ENCODE data around the gene GLB1L3.

GLB1L3 gene

GRCh38 chr11:134287561-134287960 is 11.4 kb downstream of the GLB1L3 start:
- DNase-seq (ENCODE audit: low read depth), result no peak
- no peak for TF ChIP-seq CTCF (conservative IDR thresholded peaks at IDR 0.05; ENCODE audit: low read depth, low read length)
- H3K4me3 ChIP-seq (ENCODE audit: low read depth, low read length), result no peak overlapping the region

GRCh38 chr11:134288486-134288885 is 12.3 kb downstream of the GLB1L3 start:
- no peak for TF ChIP-seq CTCF (conservative IDR thresholded peaks at IDR 0.05; ENCODE audit: low read depth, low read length)
- no peak overlapping the region for H3K4me3 ChIP-seq (ENCODE audit: low read depth, low read length)
- no peak for DNase-seq (ENCODE audit: low read depth)

GRCh38 chr11:134289167-134289566 is 13.0 kb downstream of the GLB1L3 start:
- DNase-seq (ENCODE audit: low read depth), result no peak
- no peak for TF ChIP-seq CTCF (conservative IDR thresholded peaks at IDR 0.05; ENCODE audit: low read depth, low read length)
- H3K4me3 ChIP-seq (ENCODE audit: low read depth, low read length), result no peak overlapping the region

GRCh38 chr11:134289789-134290188 is 13.6 kb downstream of the GLB1L3 start:
- no peak for DNase-seq (ENCODE audit: low read depth)
- TF ChIP-seq CTCF (conservative IDR thresholded peaks at IDR 0.05; ENCODE audit: low read depth, low read length), result no peak
- H3K4me3 ChIP-seq (ENCODE audit: low read depth, low read length), result no peak overlapping the region

GRCh38 chr11:134290646-134291045 is 14.5 kb downstream of the GLB1L3 start:
- no peak for TF ChIP-seq CTCF (conservative IDR thresholded peaks at IDR 0.05; ENCODE audit: low read depth, low read length)
- H3K4me3 ChIP-seq (ENCODE audit: low read depth, low read length), result no peak overlapping the region
- DNase-seq (ENCODE audit: low read depth), result no peak

- TF ChIP-seq CTCF (conservative IDR thresholded peaks at IDR 0.05; ENCODE audit: low read depth, low read length), result no peak
- no peak for DNase-seq (ENCODE audit: low read depth)
- H3K4me3 ChIP-seq (ENCODE audit: low read depth, low read length), result no peak overlapping the region
Observed at GRCh38 chr11:134291196-134291595, 15.0 kb downstream of the GLB1L3 start.

GRCh38 chr11:134292661-134293060 is 16.5 kb downstream of the GLB1L3 start:
- no peak for DNase-seq (ENCODE audit: low read depth)
- TF ChIP-seq CTCF (conservative IDR thresholded peaks at IDR 0.05; ENCODE audit: low read depth, low read length), result no peak
- no peak overlapping the region for H3K4me3 ChIP-seq (ENCODE audit: low read depth, low read length)

Measured in choroid plexus epithelial cell (primary cell).